Measurements from ENCODE around the gene OR8J3. TPM values are rescaled to one million over a fixed set of nuclear protein-coding genes. Genes with fewer than 3 reads are reported as not detected.

The OR8J3 gene
- not detected for total RNA-seq

DNA sequence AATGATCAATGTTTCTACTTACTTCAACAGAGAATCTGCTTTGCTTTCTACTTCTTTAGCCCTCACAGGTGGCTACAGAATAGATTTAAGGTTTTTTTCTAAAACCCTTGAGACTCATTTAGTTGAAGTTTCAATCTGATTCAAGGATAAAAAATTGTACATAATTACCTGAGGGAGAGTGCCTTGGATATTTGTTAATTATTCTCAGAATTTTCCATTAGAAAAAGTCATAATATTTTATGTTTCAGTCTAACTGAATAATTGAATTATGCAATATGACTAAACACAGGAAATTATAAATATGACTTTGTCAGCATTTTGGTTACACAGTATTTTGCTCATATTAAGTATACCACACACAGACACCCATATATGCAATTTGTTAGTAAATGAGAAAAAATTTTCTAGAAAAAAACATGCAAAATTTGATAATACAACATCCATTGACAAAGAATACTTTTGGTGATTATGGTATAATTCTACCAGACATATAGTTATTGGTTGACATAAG is at the start of gene OR8J3:
Gene OR8J3 (minus strand): TSS at position 51 of the 511 bp plus-strand sequence. CDS start 2,483 bp downstream, outside the sequence.
- TF ChIP-seq CTCF (IDR thresholded peaks at IDR 0.05; ENCODE audit: low read depth), result no peak

DNA sequence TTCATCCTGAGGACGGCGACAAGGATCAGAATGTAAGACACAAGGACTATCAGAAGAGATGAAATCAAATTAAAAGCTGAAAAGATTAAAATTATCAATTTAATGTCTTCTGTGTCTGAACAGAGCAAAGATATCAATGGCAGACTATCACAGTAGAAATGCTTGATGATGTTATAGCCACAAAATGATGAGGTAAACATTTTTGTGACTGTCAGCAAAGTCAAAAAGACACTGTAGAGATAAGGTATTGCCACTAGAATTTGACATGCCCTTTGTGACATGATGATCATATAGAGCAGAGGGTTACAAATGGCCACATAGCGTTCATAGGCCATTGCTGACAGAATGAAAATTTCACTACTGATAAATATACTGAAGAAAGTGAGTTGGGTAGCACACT is 48.6 kb upstream of the OR8J3 start:
- no peak for TF ChIP-seq CTCF (IDR thresholded peaks at IDR 0.05; ENCODE audit: low read depth)

GRCh38 chr11:56183459-56183858 is 43.5 kb upstream of the OR8J3 start:
- no peak for TF ChIP-seq CTCF (IDR thresholded peaks at IDR 0.05; ENCODE audit: low read depth)

DNA sequence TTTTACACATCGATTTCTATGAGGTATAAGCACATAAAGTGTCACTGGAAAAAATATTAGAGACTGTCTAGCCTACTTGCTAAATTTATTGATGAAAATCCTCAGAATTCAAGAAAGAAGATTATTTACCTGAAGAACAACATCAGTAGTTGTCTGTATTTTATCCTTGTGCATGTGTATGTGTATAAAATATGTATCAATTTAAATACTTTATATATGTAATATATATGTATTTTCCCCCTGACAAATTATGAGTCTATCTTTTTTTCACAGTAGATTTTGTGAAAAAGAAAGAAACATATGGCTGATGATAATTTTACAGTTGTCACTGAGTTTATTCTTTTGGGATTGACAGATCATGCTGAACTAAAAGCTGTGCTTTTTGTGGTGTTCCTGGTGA is 36.3 kb upstream of the OR8J3 start, which contains the start of gene OR5J2:
Gene OR5J2 (plus strand): TSS at position 301 of the 400 bp plus-strand sequence. CDS start 0 bp downstream, at position 301.
- TF ChIP-seq CTCF (IDR thresholded peaks at IDR 0.05; ENCODE audit: low read depth), result no peak

- no peak for TF ChIP-seq CTCF (IDR thresholded peaks at IDR 0.05; ENCODE audit: low read depth)
These were observed 32.3 kb upstream of the OR8J3 start for GRCh38 chr11:56172256-56172830.

- TF ChIP-seq CTCF (IDR thresholded peaks at IDR 0.05; ENCODE audit: low read depth), result no peak
These were observed 23.8 kb upstream of the OR8J3 start for GRCh38 chr11:56163804-56164203.

- no peak for TF ChIP-seq CTCF (IDR thresholded peaks at IDR 0.05; ENCODE audit: low read depth)
These were observed 20.2 kb upstream of the OR8J3 start, which contains the start of gene OR8K5 for GRCh38 chr11:56160217-56160616. TSS of gene OR8K5 (minus strand) at chr11:56160317. CDS start at chr11:56160317, 0 bp downstream.

Data from subcutaneous adipose tissue (tissue), 4 donors.